Left ventricle myocardium inferior (tissue), 1 donor: ENCODE data around the gene SPATA3. TPM values are rescaled to one million over a fixed set of nuclear protein-coding genes. Genes with fewer than 3 reads are reported as not detected.
"Not testable (repeated sequence)": the region's sequence is repeated elsewhere in the genome, so short reads cannot be mapped to it uniquely, and the experiment has no call there.

Experiments used
- DNase-seq: peaks from one replicate; pipeline ENCODE4 v3.0.0-alpha.2; 2020
- H3K27ac ChIP-seq: fragments of 200-600 bp; replicated peaks from 2 replicates; pipeline ENCODE4 v1.8.0; 2021
- H3K27me3 ChIP-seq: fragments of 200-600 bp; 2 replicates; pipeline ENCODE4 v1.8.0; 2021; ENCODE audit warnings: low read depth
- H3K36me3 ChIP-seq: fragments of 200-600 bp; 2 replicates; pipeline ENCODE4 v1.8.0; 2021
- H3K4me1 ChIP-seq: fragments of 200-600 bp; 2 replicates; pipeline ENCODE4 v1.8.0; 2021
- H3K4me3 ChIP-seq: fragments of 200-600 bp; 2 replicates; pipeline ENCODE4 v1.8.0; 2021; ENCODE audit warnings: mild to moderate bottlenecking, moderate library complexity
- H3K9me3 ChIP-seq: fragments of 200-600 bp; replicated peaks from 2 replicates; pipeline ENCODE4 v1.8.0; 2021
- CTCF ChIP-seq: fragments of 200-600 bp; IDR thresholded peaks from 2 replicates; pipeline ENCODE4 v1.8.0; 2021; ENCODE audit warnings: antibody characterized with exemption, mild to moderate bottlenecking, borderline replicate concordance
- intact Hi-C: fragments of 100-400 bp; cut with micrococcal nuclease; formaldehyde crosslinking; loops from one replicate; pipeline ENCODE4 v1.11.0; 2022
- total RNA-seq: library from RNA; stranded (reverse); fragmentation: NEBNext Ultra II Directional; extraction: Animal tissue kit (Norgen Biotek cat#: 25700); gene quantifications from one replicate; pipeline ENCODE4 v1.2.1, GENCODE V29; 2021
- donor health status: DM: no; HTN: yes; CAD: no; lungs with severe emphysema.

SPATA3 gene
- total RNA-seq, 1 donor from 2014 or later = not detected

DNA sequence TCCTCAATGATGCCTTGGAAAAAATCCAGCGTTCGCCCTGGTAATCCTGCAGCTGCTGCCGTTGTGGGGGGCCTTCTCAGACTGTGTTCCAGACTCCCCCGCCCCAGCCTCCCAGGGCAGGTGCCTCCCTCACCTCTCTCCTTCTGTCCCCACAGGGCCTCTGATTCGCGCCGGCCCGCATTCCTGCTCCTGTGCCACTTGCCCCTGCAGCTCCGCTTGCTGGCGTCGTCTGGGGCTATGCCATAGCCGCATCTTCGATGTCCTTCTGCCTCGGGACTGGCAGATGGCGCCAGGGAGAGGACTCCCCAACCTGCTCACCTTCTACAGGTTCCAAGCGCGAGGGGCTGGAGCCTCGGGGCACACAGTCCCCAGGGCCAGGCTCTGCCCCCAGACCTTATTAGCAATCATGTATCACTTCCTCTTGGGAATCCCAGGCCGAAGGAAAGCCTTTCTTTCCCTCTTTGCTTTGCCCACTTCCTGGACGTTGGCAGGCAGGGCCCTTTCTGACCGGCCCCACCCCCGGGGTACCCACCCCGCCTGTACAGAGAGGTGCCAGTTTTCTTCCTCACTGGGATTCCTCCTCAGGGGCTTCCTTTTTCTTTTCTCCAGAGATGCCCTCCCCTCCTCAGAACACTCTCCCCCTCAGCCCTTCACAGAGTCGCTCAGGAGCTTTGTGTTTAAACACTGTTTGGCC, 4.4 kb downstream of the SPATA3 start:
- H3K27me3 ChIP-seq = peaks cover 75% of the 10 kb centered on the region
- intact Hi-C loops = no loop called here
- no peak overlapping the region for H3K4me3 ChIP-seq
- H3K9me3 ChIP-seq = no peaks in the 10 kb centered on the region
- H3K36me3 ChIP-seq = no peaks in the 10 kb centered on the region
- no peak for TF ChIP-seq CTCF
- DNase-seq = no peak
- no peaks in the 10 kb centered on the region for H3K4me1 ChIP-seq
- H3K27ac ChIP-seq = no peak overlapping the region

- no peak for TF ChIP-seq CTCF
- DNase-seq = no peak
- H3K27me3 ChIP-seq = peaks cover 68% of the 10 kb centered on the region
- H3K4me1 ChIP-seq = no peaks in the 10 kb centered on the region
- H3K27ac ChIP-seq = no peak overlapping the region
- H3K36me3 ChIP-seq = no peaks in the 10 kb centered on the region
- intact Hi-C loops = no loop called here
- no peaks in the 10 kb centered on the region for H3K9me3 ChIP-seq
- no peak overlapping the region for H3K4me3 ChIP-seq
Measured at GRCh38 chr2:231001036-231001435, 5.1 kb downstream of the SPATA3 start.

DNA sequence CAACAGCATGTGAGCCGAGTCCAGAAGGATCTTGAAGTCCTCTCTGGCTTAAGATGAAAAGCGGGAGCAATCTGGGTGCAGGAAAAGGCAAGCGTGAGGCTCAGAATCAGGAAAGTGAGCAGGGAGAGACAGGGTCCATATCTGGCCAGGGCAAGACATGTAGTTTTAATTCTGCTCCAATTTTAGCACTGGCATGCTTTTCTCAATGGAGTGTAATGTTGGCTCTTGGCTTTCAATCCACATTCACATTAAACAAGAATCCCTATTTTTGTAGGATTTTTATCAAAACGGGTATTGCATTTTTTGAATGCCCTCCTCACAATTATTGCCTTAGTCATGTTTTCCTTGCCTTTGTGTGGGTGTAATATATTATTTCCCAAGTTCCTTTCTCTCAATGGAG, 6.0 kb downstream of the SPATA3 start:
- DNase-seq = no peak
- no peaks in the 10 kb centered on the region for H3K9me3 ChIP-seq
- intact Hi-C loops = no loop called here
- H3K27me3 ChIP-seq = peaks cover 59% of the 10 kb centered on the region
- no peak for TF ChIP-seq CTCF
- H3K36me3 ChIP-seq = no peaks in the 10 kb centered on the region
- H3K27ac ChIP-seq = no peak overlapping the region
- H3K4me1 ChIP-seq = no peaks in the 10 kb centered on the region
- H3K4me3 ChIP-seq = no peak overlapping the region

DNA sequence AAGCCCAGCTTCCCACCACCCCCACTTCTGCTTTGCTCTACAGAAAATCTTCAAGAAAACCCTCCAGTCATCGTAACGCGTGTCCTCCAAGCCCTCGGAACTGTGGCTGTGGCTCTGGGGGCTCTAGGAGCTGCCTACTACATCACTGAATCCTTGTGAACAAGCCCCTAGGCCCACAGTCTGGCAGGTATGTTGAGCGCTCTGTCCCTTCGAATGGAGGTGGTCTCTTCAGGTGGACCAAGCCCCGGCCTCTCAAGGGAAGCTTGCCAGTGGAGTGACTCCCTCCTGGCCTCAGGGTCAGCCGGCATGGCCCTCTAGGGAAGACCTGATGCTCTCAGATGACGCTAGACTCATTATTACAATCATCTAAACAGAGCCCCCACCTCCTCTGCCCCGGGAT, 6.7 kb downstream of the SPATA3 start:
- TF ChIP-seq CTCF = no peak
- peaks cover 58% of the 10 kb centered on the region for H3K27me3 ChIP-seq
- H3K9me3 ChIP-seq = no peaks in the 10 kb centered on the region
- H3K4me3 ChIP-seq = no peak overlapping the region
- no peaks in the 10 kb centered on the region for H3K4me1 ChIP-seq
- no peak for DNase-seq
- intact Hi-C loops = no loop called here
- no peaks in the 10 kb centered on the region for H3K36me3 ChIP-seq
- no peak overlapping the region for H3K27ac ChIP-seq

GRCh38 chr2:231003186-231003585, 7.3 kb downstream of the SPATA3 start:
- peaks cover 64% of the 10 kb centered on the region for H3K27me3 ChIP-seq
- no peaks in the 10 kb centered on the region for H3K36me3 ChIP-seq
- no peak for DNase-seq
- no peak overlapping the region for H3K4me3 ChIP-seq
- no peaks in the 10 kb centered on the region for H3K9me3 ChIP-seq
- no peak overlapping the region for H3K27ac ChIP-seq
- H3K4me1 ChIP-seq = no peaks in the 10 kb centered on the region
- no peak for TF ChIP-seq CTCF
- intact Hi-C loops = no loop called here

GRCh38 chr2:231004930-231005329, 9.0 kb downstream of the SPATA3 start:
- H3K9me3 ChIP-seq, H3K4me1 ChIP-seq, H3K36me3 ChIP-seq, H3K4me3 ChIP-seq, H3K27ac ChIP-seq, DNase-seq, intact Hi-C loops: not testable (repeated sequence)
- H3K27me3 ChIP-seq = peaks cover 60% of the 10 kb centered on the region
